RPMI8226 (cell line): Measurements from ENCODE around the gene GMPR2.
A peak's percentile ranks its signal among the peaks of the same experiment; 100 is the strongest.
"Not testable (repeated sequence)": the region's sequence is repeated elsewhere in the genome, so short reads cannot be mapped to it uniquely, and the experiment has no call there.

Source experiments
- DNase-seq: peaks from one replicate; pipeline ENCODE4 v3.0.0-alpha.2; 2015

The GMPR2 gene

GRCh38 chr14:24232121-24232644, 546 bp upstream of the GMPR2 start, which contains the start of gene NEDD8:
NEDD8 (minus strand) TSS chr14:24232367; CDS start chr14:24232267, 100 bp downstream.
- DNase-seq: peak; percentile 88

GRCh38 chr14:24233538-24233866, 773 bp downstream of the GMPR2 start:
- DNase-seq: no peak

- no peak for DNase-seq
These were observed 1.6 kb downstream of the GMPR2 start for GRCh38 chr14:24234095-24235005.

- no peak for DNase-seq
These were observed 3.3 kb downstream of the GMPR2 start for GRCh38 chr14:24235804-24236688.

- no peak for DNase-seq
These were observed 4.1 kb downstream of the GMPR2 start for GRCh38 chr14:24236689-24237462.

- DNase-seq: no peak
These were observed 4.8 kb downstream of the GMPR2 start for GRCh38 chr14:24237463-24237955.

GRCh38 chr14:24238123-24238522, 5.4 kb downstream of the GMPR2 start:
- DNase-seq: no peak

GRCh38 chr14:24238527-24239037, 5.9 kb downstream of the GMPR2 start:
- no peak for DNase-seq

GRCh38 chr14:24240110-24240918, 7.6 kb downstream of the GMPR2 start:
- no peak for DNase-seq

- peak; percentile 94 for DNase-seq
These were observed 9.2 kb downstream of the GMPR2 start for GRCh38 chr14:24241829-24242443.

- peak; percentile 32 for DNase-seq
These were observed 10.7 kb downstream of the GMPR2 start for GRCh38 chr14:24243336-24243836.

- DNase-seq: not testable (repeated sequence)
These were observed 12.6 kb downstream of the GMPR2 start for GRCh38 chr14:24245350-24245749.

- DNase-seq: peak; percentile 58
These were observed 14.1 kb downstream of the GMPR2 start for GRCh38 chr14:24246765-24247212.

- DNase-seq: no peak
These were observed 14.7 kb downstream of the GMPR2 start for GRCh38 chr14:24247422-24247821.

- no peak for DNase-seq
These were observed 16.7 kb downstream of the GMPR2 start for GRCh38 chr14:24249230-24250021.

GRCh38 chr14:24250354-24250753, 17.6 kb downstream of the GMPR2 start:
- no peak for DNase-seq

GRCh38 chr14:24251880-24252288, 19.2 kb downstream of the GMPR2 start:
- no peak for DNase-seq

GRCh38 chr14:24252289-24253124, 19.8 kb downstream of the GMPR2 start:
- DNase-seq: no peak

GRCh38 chr14:24253936-24254335, 21.2 kb downstream of the GMPR2 start:
- DNase-seq: no peak
